ENCODE data around the gene PTPRE.

The PTPRE gene

GRCh38 chr10:128009372-128010126 lies 102.6 kb downstream of the PTPRE start:
- no peaks in the 10 kb centered on the region for H3K36me3 ChIP-seq (ENCODE audit: control insufficient read depth, insufficient read depth, low read length)
- H3K27ac ChIP-seq (ENCODE audit: low read depth, low read length) = no peak overlapping the region
- no peak overlapping the region for H3K9ac ChIP-seq (ENCODE audit: low read length)
- H3K27me3 ChIP-seq (ENCODE audit: control insufficient read depth, insufficient read depth, low read length) = no peaks in the 10 kb centered on the region
- H3K4me3 ChIP-seq (ENCODE audit: low read length) = no peak overlapping the region
- no peaks in the 10 kb centered on the region for H3K4me1 ChIP-seq (ENCODE audit: control insufficient read depth, insufficient read depth, low read length)

DNA sequence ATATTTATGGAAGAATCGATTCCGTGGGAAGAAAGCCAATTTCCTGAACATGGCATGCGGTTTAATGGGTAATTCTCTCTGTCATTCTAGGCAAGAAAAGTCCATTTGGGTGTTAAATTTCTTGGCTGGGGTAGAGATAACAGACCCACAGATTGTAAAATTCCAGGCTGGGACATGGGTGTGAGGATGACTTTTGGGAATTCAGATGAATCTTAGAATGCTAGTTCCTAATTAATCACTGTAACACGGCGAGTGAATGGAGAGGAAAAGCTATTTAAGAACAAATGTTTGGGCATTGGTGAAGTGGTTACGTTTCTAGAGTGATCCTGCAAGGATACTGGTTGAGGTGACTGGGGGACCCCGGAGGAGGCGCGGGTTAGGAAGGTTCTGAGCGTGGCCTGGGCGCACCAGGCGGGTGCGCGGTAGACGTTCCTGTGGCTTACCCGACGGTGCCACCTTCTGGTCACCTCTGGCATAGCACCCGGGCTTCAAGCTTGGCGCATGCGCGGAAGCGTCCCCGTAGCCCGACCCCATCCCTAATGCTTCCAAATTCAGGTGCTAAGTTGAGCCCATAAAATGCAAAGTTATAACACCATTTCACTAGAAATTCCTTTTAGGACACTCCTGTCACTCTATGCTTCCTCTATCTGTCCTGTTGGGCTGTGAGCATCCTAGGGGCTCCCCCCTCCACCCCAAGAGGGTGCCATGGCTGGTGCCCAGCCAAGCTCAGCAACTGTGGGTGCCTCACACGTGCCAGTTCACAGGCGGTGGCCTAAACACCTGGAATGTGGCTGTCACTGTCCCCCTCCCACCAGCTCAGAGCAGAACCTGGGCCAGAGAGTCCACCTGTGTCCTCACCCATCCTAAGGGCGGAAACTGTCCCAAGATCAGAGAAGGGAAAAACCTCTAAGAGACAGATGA lies 104.4 kb downstream of the PTPRE start:
- Histone ChIP-seq H3K4me3 (ENCODE audit: low read length) (peak overlapping the region; percentile 35), H3K27me3 (ENCODE audit: control insufficient read depth, insufficient read depth, low read length) (no peaks in the 10 kb centered on the region), H3K27ac (ENCODE audit: low read depth, low read length) (no peak overlapping the region), H3K9ac (ENCODE audit: low read length) (no peak overlapping the region), H3K36me3 (ENCODE audit: control insufficient read depth, insufficient read depth, low read length) (no peaks in the 10 kb centered on the region), H3K4me1 (ENCODE audit: control insufficient read depth, insufficient read depth, low read length) (no peaks in the 10 kb centered on the region)

GRCh38 chr10:128013626-128014025 lies 106.7 kb downstream of the PTPRE start:
- H3K4me3 ChIP-seq (ENCODE audit: low read length) = no peak overlapping the region
- no peaks in the 10 kb centered on the region for H3K4me1 ChIP-seq (ENCODE audit: control insufficient read depth, insufficient read depth, low read length)
- H3K36me3 ChIP-seq (ENCODE audit: control insufficient read depth, insufficient read depth, low read length) = no peaks in the 10 kb centered on the region
- no peak overlapping the region for H3K9ac ChIP-seq (ENCODE audit: low read length)
- H3K27ac ChIP-seq (ENCODE audit: low read depth, low read length) = no peak overlapping the region
- H3K27me3 ChIP-seq (ENCODE audit: control insufficient read depth, insufficient read depth, low read length) = no peaks in the 10 kb centered on the region

DNA sequence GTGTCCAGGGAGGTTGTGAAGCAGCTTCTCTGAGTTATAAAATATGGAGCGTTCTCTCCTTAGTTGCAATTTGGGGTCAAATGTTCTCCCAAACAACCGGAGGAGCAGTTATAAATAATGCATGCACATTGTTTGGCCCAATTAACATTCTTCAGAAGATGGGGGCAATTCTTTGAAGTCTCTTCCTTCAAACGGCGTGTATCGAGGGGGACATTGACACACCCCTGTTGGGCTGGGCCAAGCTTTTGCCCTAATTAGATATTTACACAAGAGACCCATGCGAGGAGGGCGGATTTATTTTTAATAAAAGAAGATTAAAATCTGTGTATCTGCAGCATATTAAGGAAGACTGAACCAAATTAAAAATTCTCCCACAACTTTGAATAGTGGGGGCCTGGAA lies 107.3 kb downstream of the PTPRE start:
- no peak overlapping the region for H3K4me3 ChIP-seq (ENCODE audit: low read length)
- no peak overlapping the region for H3K9ac ChIP-seq (ENCODE audit: low read length)
- H3K27me3 ChIP-seq (ENCODE audit: control insufficient read depth, insufficient read depth, low read length) = no peaks in the 10 kb centered on the region
- no peaks in the 10 kb centered on the region for H3K4me1 ChIP-seq (ENCODE audit: control insufficient read depth, insufficient read depth, low read length)
- no peaks in the 10 kb centered on the region for H3K36me3 ChIP-seq (ENCODE audit: control insufficient read depth, insufficient read depth, low read length)
- H3K27ac ChIP-seq (ENCODE audit: low read depth, low read length) = no peak overlapping the region

DNA sequence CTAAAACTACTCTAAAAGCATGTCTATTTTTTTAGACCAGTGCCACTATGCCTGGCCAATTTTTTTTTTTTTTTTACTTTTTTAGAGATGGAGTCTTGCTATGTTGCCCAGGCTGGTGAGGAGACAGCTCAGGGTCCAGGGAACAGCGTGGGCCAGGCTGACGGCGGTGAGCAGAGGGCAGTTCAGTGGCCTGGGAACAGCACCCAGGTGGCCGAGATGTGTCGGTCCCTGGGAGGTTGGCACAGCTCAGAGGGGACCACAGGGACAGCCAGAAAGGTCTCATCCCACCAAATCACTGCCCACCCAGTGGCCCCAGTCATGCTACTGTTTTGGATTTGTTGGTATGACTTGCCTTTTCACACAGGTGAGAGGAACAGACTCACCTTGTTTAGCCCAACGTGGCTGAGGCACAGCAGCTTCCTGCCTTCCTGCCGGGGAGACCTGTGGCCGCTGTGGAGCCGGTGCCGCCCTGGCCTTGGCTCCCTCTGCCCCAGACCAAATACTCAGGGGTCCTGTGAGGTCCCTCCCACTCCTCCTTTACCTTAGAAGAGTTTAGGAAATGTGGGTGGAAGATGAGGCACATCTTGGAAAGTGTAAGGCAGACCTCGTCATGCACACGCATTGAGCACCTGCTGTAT lies 109.6 kb downstream of the PTPRE start:
- H3K36me3 ChIP-seq (ENCODE audit: control insufficient read depth, insufficient read depth, low read length) = no peaks in the 10 kb centered on the region
- no peak overlapping the region for H3K27ac ChIP-seq (ENCODE audit: low read depth, low read length)
- H3K4me3 ChIP-seq (ENCODE audit: low read length) = no peak overlapping the region
- H3K9ac ChIP-seq (ENCODE audit: low read length) = no peak overlapping the region
- H3K4me1 ChIP-seq (ENCODE audit: control insufficient read depth, insufficient read depth, low read length) = no peaks in the 10 kb centered on the region
- H3K27me3 ChIP-seq (ENCODE audit: control insufficient read depth, insufficient read depth, low read length) = no peaks in the 10 kb centered on the region

DNA sequence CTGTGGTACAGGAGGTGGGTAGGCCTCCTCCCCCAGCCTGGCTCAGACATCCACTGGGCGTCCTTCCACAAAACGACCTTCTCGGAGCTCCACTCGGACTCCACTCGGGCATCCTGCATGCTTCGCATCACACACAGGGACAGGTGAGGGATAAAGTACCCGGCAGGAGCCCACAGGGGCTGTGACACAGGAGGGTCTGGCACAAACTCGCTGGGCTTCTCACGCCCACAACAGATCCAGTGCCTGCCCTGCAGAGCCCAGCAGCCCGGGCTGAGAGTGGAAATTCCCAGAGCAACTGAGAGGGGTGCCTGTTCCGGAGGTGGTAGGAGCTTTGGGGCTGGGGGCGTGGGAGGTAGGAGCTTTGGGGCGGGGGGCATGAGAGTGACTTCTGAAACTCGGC lies 110.9 kb downstream of the PTPRE start:
- no peaks in the 10 kb centered on the region for H3K27me3 ChIP-seq (ENCODE audit: control insufficient read depth, insufficient read depth, low read length)
- H3K36me3 ChIP-seq (ENCODE audit: control insufficient read depth, insufficient read depth, low read length) = no peaks in the 10 kb centered on the region
- H3K9ac ChIP-seq (ENCODE audit: low read length) = no peak overlapping the region
- H3K4me3 ChIP-seq (ENCODE audit: low read length) = no peak overlapping the region
- no peaks in the 10 kb centered on the region for H3K4me1 ChIP-seq (ENCODE audit: control insufficient read depth, insufficient read depth, low read length)
- H3K27ac ChIP-seq (ENCODE audit: low read depth, low read length) = no peak overlapping the region

DNA sequence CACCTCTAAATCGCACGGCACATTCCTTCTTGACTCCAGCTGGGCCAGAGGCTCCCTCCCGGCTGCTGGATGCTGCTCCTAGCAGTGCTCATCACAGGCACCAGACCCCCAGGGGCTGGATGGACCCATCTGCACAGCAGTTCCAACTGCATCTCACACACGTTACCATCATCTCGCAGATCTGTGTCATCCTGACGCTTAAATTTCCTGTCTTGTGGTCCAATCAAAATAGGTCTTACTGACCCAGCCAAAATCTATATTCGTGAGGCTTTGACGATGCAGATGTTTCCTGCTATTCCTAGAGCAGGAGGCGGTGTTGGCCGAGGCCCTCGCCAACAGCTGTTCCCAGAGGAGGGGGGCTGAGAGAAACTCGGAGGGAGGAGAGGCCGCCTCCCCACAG lies 111.3 kb downstream of the PTPRE start:
- H3K27ac ChIP-seq (ENCODE audit: low read depth, low read length) = no peak overlapping the region

DNA sequence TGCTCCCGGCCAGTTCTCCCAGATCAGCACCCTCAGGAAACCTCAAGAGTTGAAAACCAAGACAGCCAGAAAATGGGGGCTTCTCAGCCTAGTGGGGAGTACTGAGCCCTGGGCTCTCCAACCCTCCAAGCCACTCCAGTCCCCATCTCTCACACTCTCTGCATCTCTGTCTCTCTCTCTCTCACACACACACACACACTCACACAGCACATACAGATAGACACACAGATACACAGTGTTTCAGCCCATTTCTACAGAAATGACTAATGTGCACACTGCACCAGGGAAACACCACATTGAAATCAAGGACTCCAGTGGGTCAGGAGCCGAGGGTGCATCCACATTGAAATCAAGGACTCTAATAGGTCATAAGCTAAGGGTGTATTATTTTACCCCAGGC lies 111.8 kb downstream of the PTPRE start:
- Histone ChIP-seq H3K4me3 (ENCODE audit: low read length) (no peak overlapping the region), H3K27ac (ENCODE audit: low read depth, low read length) (no peak overlapping the region), H3K36me3 (ENCODE audit: control insufficient read depth, insufficient read depth, low read length) (no peaks in the 10 kb centered on the region), H3K27me3 (ENCODE audit: control insufficient read depth, insufficient read depth, low read length) (no peaks in the 10 kb centered on the region), H3K9ac (ENCODE audit: low read length) (no peak overlapping the region), H3K4me1 (ENCODE audit: control insufficient read depth, insufficient read depth, low read length) (no peaks in the 10 kb centered on the region)

More for the DNA sequence above, 111.3 kb downstream of the PTPRE start:
- Histone ChIP-seq H3K4me1 (ENCODE audit: control insufficient read depth, insufficient read depth, low read length) (no peaks in the 10 kb centered on the region), H3K36me3 (ENCODE audit: control insufficient read depth, insufficient read depth, low read length) (no peaks in the 10 kb centered on the region), H3K4me3 (ENCODE audit: low read length) (no peak overlapping the region), H3K9ac (ENCODE audit: low read length) (no peak overlapping the region), H3K27me3 (ENCODE audit: control insufficient read depth, insufficient read depth, low read length) (no peaks in the 10 kb centered on the region)

GRCh38 chr10:128022261-128023196 lies 115.6 kb downstream of the PTPRE start:
- no peaks in the 10 kb centered on the region for H3K4me1 ChIP-seq (ENCODE audit: control insufficient read depth, insufficient read depth, low read length)
- H3K9ac ChIP-seq (ENCODE audit: low read length) = no peak overlapping the region
- no peak overlapping the region for H3K27ac ChIP-seq (ENCODE audit: low read depth, low read length)
- H3K27me3 ChIP-seq (ENCODE audit: control insufficient read depth, insufficient read depth, low read length) = no peaks in the 10 kb centered on the region
- H3K4me3 ChIP-seq (ENCODE audit: low read length) = no peak overlapping the region
- H3K36me3 ChIP-seq (ENCODE audit: control insufficient read depth, insufficient read depth, low read length) = no peaks in the 10 kb centered on the region

DNA sequence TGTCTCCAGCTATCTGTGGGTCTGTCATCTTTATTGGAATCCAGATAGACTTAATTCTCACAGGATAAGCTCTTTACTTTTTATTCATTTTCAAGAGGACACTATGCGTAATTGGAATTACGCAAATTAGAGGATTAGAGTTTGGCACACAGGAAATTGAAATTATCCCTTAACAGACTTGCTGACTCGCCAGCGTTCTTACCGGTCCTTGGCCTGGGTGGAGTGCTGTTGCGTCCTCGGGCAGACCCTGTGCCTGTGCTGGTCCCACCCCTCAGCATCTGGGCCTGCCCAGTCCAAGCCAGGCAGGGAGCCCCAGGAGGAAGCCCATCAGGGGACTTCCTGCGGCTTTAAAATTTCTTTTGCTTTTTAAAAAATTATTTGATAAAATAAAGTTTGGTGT lies 117.5 kb downstream of the PTPRE start:
- Histone ChIP-seq H3K4me1 (ENCODE audit: control insufficient read depth, insufficient read depth, low read length) (no peaks in the 10 kb centered on the region), H3K4me3 (ENCODE audit: low read length) (no peak overlapping the region), H3K9ac (ENCODE audit: low read length) (no peak overlapping the region), H3K36me3 (ENCODE audit: control insufficient read depth, insufficient read depth, low read length) (no peaks in the 10 kb centered on the region), H3K27me3 (ENCODE audit: control insufficient read depth, insufficient read depth, low read length) (no peaks in the 10 kb centered on the region), H3K27ac (ENCODE audit: low read depth, low read length) (no peak overlapping the region)

GRCh38 chr10:128025437-128025836 lies 118.5 kb downstream of the PTPRE start:
- Histone ChIP-seq H3K27ac (ENCODE audit: low read depth, low read length) (no peak overlapping the region), H3K9ac (ENCODE audit: low read length) (no peak overlapping the region), H3K27me3 (ENCODE audit: control insufficient read depth, insufficient read depth, low read length) (no peaks in the 10 kb centered on the region), H3K4me3 (ENCODE audit: low read length) (no peak overlapping the region), H3K4me1 (ENCODE audit: control insufficient read depth, insufficient read depth, low read length) (no peaks in the 10 kb centered on the region), H3K36me3 (ENCODE audit: control insufficient read depth, insufficient read depth, low read length) (no peaks in the 10 kb centered on the region)
